ENCODE data around the gene CEBPA. TPM values are rescaled to one million over a fixed set of nuclear protein-coding genes. Genes with fewer than 3 reads are reported as not detected.

Gene CEBPA
- total and polyA plus RNA-seq, 2 experiments from 2014 or later, result 0.50 to 2.6 TPM

DNA sequence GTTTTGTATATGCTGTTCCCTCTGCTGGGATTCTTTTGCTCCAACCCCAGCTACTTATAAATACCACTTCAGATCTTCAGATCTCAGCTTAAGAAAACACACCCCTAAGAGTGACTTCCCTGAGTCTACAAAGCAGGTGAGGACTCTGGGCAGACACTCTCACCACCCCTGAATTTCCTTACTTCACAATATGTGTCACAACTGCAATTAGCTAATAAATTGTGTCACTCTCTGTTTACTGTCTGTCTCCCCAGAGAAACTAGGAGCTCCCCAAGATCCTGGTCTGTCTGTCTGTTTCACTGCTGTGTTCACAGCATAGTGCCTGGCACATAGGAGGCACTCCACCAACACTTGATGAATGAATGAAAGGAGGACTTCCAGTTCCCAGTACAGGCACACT is 14.4 kb downstream of the CEBPA start:
- Mint-ChIP-seq H3K4me3 (no peak overlapping the region), H3K27ac (no peak overlapping the region), H3K27me3 (ENCODE audit: insufficient read depth, low read depth, poor library complexity) (peaks cover 1% of the 10 kb centered on the region), H3K9me3 (peaks cover 12% of the 10 kb centered on the region), H3K36me3 (ENCODE audit: low read depth) (no peaks in the 10 kb centered on the region), H3K4me1 (peaks cover 11% of the 10 kb centered on the region)
- H3K79me2 ChIP-seq (replicated peaks; ENCODE audit: insufficient read depth), result no peaks in the 10 kb centered on the region
- H3K27ac ChIP-seq (ENCODE audit: low read depth), result no peak overlapping the region
- peaks cover 9% of the 10 kb centered on the region; the same call in 1 of the 2 replicates for H3K4me1 ChIP-seq (ENCODE audit: insufficient read depth)
- no peaks in the 10 kb centered on the region for H4K20me1 ChIP-seq (replicated peaks; ENCODE audit: insufficient read depth)
- H3K9me2 ChIP-seq (ENCODE audit: insufficient read depth), result peaks cover 5% of the 10 kb centered on the region; the same call in 1 of the 2 replicates
- H3K4me3 ChIP-seq, result no peak overlapping the region
- H3K27me3 ChIP-seq (ENCODE audit: insufficient read depth), result no peaks in the 10 kb centered on the region
- TF ChIP-seq ZNF114 (CRISPR knock-in tag; IDR thresholded peaks at IDR 0.05) (no peak), POLR2AphosphoS5 (IDR thresholded peaks at IDR 0.05; ENCODE audit: low read depth) (no peak), CREB1 (CRISPR knock-in tag; IDR thresholded peaks at IDR 0.05; ENCODE audit: low read depth) (no peak), NANOG (IDR thresholded peaks at IDR 0.05; ENCODE audit: borderline replicate concordance) (no peak), EZH2phosphoT487 (IDR thresholded peaks at IDR 0.05; ENCODE audit: unreplicated experiment) (no peak), ZNF331 (CRISPR knock-in tag; IDR thresholded peaks at IDR 0.05; ENCODE audit: low read depth) (no peak), EZH2 (IDR thresholded peaks at IDR 0.05; ENCODE audit: low read depth, unreplicated experiment) (no peak), JUNB (IDR thresholded peaks at IDR 0.05; ENCODE audit: unreplicated experiment) (no peak)
- TF ChIP-seq, protein P1, sequence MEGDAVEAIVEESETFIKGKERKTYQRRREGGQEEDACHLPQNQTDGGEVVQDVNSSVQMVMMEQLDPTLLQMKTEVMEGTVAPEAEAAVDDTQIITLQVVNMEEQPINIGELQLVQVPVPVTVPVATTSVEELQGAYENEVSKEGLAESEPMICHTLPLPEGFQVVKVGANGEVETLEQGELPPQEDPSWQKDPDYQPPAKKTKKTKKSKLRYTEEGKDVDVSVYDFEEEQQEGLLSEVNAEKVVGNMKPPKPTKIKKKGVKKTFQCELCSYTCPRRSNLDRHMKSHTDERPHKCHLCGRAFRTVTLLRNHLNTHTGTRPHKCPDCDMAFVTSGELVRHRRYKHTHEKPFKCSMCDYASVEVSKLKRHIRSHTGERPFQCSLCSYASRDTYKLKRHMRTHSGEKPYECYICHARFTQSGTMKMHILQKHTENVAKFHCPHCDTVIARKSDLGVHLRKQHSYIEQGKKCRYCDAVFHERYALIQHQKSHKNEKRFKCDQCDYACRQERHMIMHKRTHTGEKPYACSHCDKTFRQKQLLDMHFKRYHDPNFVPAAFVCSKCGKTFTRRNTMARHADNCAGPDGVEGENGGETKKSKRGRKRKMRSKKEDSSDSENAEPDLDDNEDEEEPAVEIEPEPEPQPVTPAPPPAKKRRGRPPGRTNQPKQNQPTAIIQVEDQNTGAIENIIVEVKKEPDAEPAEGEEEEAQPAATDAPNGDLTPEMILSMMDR (conservative IDR thresholded peaks at IDR 0.05; ENCODE audit: low read depth in 2 of 2), result no peak
- TF ChIP-seq, protein P2, sequence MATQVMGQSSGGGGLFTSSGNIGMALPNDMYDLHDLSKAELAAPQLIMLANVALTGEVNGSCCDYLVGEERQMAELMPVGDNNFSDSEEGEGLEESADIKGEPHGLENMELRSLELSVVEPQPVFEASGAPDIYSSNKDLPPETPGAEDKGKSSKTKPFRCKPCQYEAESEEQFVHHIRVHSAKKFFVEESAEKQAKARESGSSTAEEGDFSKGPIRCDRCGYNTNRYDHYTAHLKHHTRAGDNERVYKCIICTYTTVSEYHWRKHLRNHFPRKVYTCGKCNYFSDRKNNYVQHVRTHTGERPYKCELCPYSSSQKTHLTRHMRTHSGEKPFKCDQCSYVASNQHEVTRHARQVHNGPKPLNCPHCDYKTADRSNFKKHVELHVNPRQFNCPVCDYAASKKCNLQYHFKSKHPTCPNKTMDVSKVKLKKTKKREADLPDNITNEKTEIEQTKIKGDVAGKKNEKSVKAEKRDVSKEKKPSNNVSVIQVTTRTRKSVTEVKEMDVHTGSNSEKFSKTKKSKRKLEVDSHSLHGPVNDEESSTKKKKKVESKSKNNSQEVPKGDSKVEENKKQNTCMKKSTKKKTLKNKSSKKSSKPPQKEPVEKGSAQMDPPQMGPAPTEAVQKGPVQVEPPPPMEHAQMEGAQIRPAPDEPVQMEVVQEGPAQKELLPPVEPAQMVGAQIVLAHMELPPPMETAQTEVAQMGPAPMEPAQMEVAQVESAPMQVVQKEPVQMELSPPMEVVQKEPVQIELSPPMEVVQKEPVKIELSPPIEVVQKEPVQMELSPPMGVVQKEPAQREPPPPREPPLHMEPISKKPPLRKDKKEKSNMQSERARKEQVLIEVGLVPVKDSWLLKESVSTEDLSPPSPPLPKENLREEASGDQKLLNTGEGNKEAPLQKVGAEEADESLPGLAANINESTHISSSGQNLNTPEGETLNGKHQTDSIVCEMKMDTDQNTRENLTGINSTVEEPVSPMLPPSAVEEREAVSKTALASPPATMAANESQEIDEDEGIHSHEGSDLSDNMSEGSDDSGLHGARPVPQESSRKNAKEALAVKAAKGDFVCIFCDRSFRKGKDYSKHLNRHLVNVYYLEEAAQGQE (IDR thresholded peaks at IDR 0.05; ENCODE audit: unreplicated experiment), result no peak
- TF ChIP-seq, protein P3, sequence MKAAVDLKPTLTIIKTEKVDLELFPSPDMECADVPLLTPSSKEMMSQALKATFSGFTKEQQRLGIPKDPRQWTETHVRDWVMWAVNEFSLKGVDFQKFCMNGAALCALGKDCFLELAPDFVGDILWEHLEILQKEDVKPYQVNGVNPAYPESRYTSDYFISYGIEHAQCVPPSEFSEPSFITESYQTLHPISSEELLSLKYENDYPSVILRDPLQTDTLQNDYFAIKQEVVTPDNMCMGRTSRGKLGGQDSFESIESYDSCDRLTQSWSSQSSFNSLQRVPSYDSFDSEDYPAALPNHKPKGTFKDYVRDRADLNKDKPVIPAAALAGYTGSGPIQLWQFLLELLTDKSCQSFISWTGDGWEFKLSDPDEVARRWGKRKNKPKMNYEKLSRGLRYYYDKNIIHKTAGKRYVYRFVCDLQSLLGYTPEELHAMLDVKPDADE (IDR thresholded peaks at IDR 0.05), result no peak
- H2AFZ ChIP-seq, result no peak overlapping the region
- H3K4me2 ChIP-seq, result no peak overlapping the region
- no peaks in the 10 kb centered on the region for H3K36me3 ChIP-seq (ENCODE audit: insufficient read depth)
- ATAC-seq (no peak), DNase-seq (ENCODE audit: low spot score) (no peak)
- H3F3A ChIP-seq (replicated peaks; ENCODE audit: low read depth), result no peaks in the 10 kb centered on the region

Measured in GM23338 (cell line).